ENCODE measurements around the gene LIPC. TPM values are rescaled to one million over a fixed set of nuclear protein-coding genes. Genes with fewer than 3 reads are reported as not detected.

The LIPC gene
- total and polyA plus RNA-seq, 2 donors (not counting 3 experiments of a cell fraction or from before 2014, with no cell fraction given) = not detected

GRCh38 chr15:58441376-58442070, 9.7 kb downstream of the LIPC start:
- Histone ChIP-seq H3K4me2 (ENCODE audit: insufficient read depth, low read length) (peak overlapping the region; percentile 55), H3K79me2 (ENCODE audit: control insufficient read depth, insufficient read depth, low read length) (no peaks in the 10 kb centered on the region), H3K27me3 (ENCODE audit: control insufficient read depth in 2 of 2, insufficient read depth in 2 of 2, low read length in 2 of 2) (no peaks in the 10 kb centered on the region), H3K4me1 (ENCODE audit: control insufficient read depth, extremely low read depth, insufficient read depth, low read length) (peaks cover 32% of the 10 kb centered on the region), H3K9ac (replicated peaks; ENCODE audit: extremely low read depth, insufficient read depth, low read length) (no peak overlapping the region), H3K4me3 (replicated peaks in 1 of 3; ENCODE audit: insufficient read depth in 1 of 3, low read depth in 1 of 3, low read length in 3 of 3) (no peak overlapping the region), H2AFZ (ENCODE audit: low read depth, low read length) (peak overlapping the region; percentile 67), H3K9me3 (replicated peaks; ENCODE audit: control insufficient read depth, insufficient read depth, low read length) (no peaks in the 10 kb centered on the region), H3K36me3 (ENCODE audit: control insufficient read depth in 2 of 2, extremely low read depth in 1 of 2, insufficient read depth in 2 of 2, low read length in 2 of 2) (no peaks in the 10 kb centered on the region), H3K27ac (ENCODE audit: insufficient read depth, low read depth, low read length) (peak overlapping the region; percentile 82), H3K9me1 (replicated peaks; ENCODE audit: control insufficient read depth, extremely low read depth, insufficient read depth, low read length) (no peaks in the 10 kb centered on the region), H4K20me1 (replicated peaks; ENCODE audit: control insufficient read depth, extremely low read depth, insufficient read depth, low read length) (no peaks in the 10 kb centered on the region)
- DNase-seq (ENCODE audit: low read depth, low spot score) (peak; percentile 50), FAIRE-seq (peak; percentile 65)
- peak; percentile 54 for TF ChIP-seq GATA2 (IDR thresholded peaks at IDR 0.05; ENCODE audit: insufficient read depth, insufficient read length, low read depth, low read length)
- peak; percentile 4 for TF ChIP-seq JUN (IDR thresholded peaks at IDR 0.05; ENCODE audit: borderline replicate concordance, insufficient read depth, insufficient read length, low read depth)
- TF ChIP-seq MAX (IDR thresholded peaks at IDR 0.05; ENCODE audit: insufficient read depth, insufficient read length) = no peak
- TF ChIP-seq FOS (IDR thresholded peaks at IDR 0.05; ENCODE audit: borderline replicate concordance, insufficient read depth, low read length) = peak; percentile 37
- CTCF ChIA-PET = interaction anchor here (0.8 to 1.1 kb wide), 2 partner anchors 16 to 29 kb away, joined by 3 read pairs; no protein-coding TSS in a partner anchor
- dilution Hi-C loops (cut with MboI; ENCODE audit: extremely low pct_ligation_motif_present, low sequenced_read_pairs) (no loop called here), intact Hi-C loops (cut with micrococcal nuclease) (loop anchor here (2.0 kb wide), 5 partner anchors 15 to 329 kb away; partner anchors contain the start of genes ADAM10 and MINDY2)
- POLR2A ChIA-PET = interaction anchor here (0.6 kb wide), 1 partner anchor 22 kb away, joined by 4 read pairs; no protein-coding TSS in a partner anchor
- no TSS peak for BruUV-seq (replicated peaks)

GRCh38 chr15:58442122-58442521, 10.3 kb downstream of the LIPC start:
- Histone ChIP-seq H3K36me3 (ENCODE audit: control insufficient read depth in 2 of 2, extremely low read depth in 1 of 2, insufficient read depth in 2 of 2, low read length in 2 of 2) (no peaks in the 10 kb centered on the region), H3K79me2 (ENCODE audit: control insufficient read depth, insufficient read depth, low read length) (no peaks in the 10 kb centered on the region), H3K27ac (ENCODE audit: insufficient read depth, low read depth, low read length) (peak overlapping the region; percentile 36), H3K27me3 (ENCODE audit: control insufficient read depth in 2 of 2, insufficient read depth in 2 of 2, low read length in 2 of 2) (no peaks in the 10 kb centered on the region), H3K4me3 (replicated peaks in 1 of 3; ENCODE audit: insufficient read depth in 1 of 3, low read depth in 1 of 3, low read length in 3 of 3) (no peak overlapping the region), H2AFZ (ENCODE audit: low read depth, low read length) (peak overlapping the region; percentile 67), H3K9me1 (replicated peaks; ENCODE audit: control insufficient read depth, extremely low read depth, insufficient read depth, low read length) (no peaks in the 10 kb centered on the region), H3K4me1 (ENCODE audit: control insufficient read depth, extremely low read depth, insufficient read depth, low read length) (peaks cover 32% of the 10 kb centered on the region), H3K9me3 (replicated peaks; ENCODE audit: control insufficient read depth, insufficient read depth, low read length) (no peaks in the 10 kb centered on the region), H3K9ac (replicated peaks; ENCODE audit: extremely low read depth, insufficient read depth, low read length) (no peak overlapping the region), H3K4me2 (ENCODE audit: insufficient read depth, low read length) (no peak overlapping the region), H4K20me1 (replicated peaks; ENCODE audit: control insufficient read depth, extremely low read depth, insufficient read depth, low read length) (no peaks in the 10 kb centered on the region)
- no TSS peak for BruUV-seq (replicated peaks)
- DNase-seq (ENCODE audit: low read depth, low spot score) (no peak), FAIRE-seq (no peak)
- ChIA-PET POLR2A (no interaction called here), CTCF (interaction anchor here (0.8 to 1.1 kb wide), 2 partner anchors 16 to 28 kb away, joined by 3 read pairs; no protein-coding TSS in a partner anchor)
- dilution Hi-C loops (cut with MboI; ENCODE audit: extremely low pct_ligation_motif_present, low sequenced_read_pairs) (no loop called here), intact Hi-C loops (cut with micrococcal nuclease) (no loop called here)
- no peak for TF ChIP-seq MAX (IDR thresholded peaks at IDR 0.05; ENCODE audit: insufficient read depth, insufficient read length)
- TF ChIP-seq GATA2 (IDR thresholded peaks at IDR 0.05; ENCODE audit: insufficient read depth, insufficient read length, low read depth, low read length) = no peak
- TF ChIP-seq POLR2A (IDR thresholded peaks at IDR 0.05; ENCODE audit: low read depth, low read length) = no peak

Measured in endothelial cell of umbilical vein (primary cell).